HG03175 (cell line): ENCODE measurements around the gene ST7.
"Not testable (repeated sequence)": the region's sequence is repeated elsewhere in the genome, so short reads cannot be mapped to it uniquely, and the experiment has no call there.

Source experiments
- ATAC-seq: cut with Tn5 transposase; IDR thresholded peaks from one replicate; pipeline ENCODE4 v1.9.1; 2021; ENCODE audit warnings: mild to moderate bottlenecking, moderate library complexity; ENCODE audit not compliant: unreplicated experiment

The ST7 gene

GRCh38 chr7:116953372-116953905 is at the start of gene ST7:
ST7 (plus strand) TSS chr7:116953501; CDS start chr7:116953541, 40 bp downstream.
- peak; percentile 39 for ATAC-seq

GRCh38 chr7:116906391-116906790 is 46.9 kb upstream of the ST7 start:
- no peak for ATAC-seq

GRCh38 chr7:116910383-116910782 is 42.9 kb upstream of the ST7 start:
- ATAC-seq = no peak

GRCh38 chr7:116911801-116912200 is 41.5 kb upstream of the ST7 start:
- ATAC-seq = no peak

- no peak for ATAC-seq
Observed at GRCh38 chr7:116912269-116912909, 40.9 kb upstream of the ST7 start.

- no peak for ATAC-seq
Observed at GRCh38 chr7:116918704-116919103, 34.6 kb upstream of the ST7 start.

- no peak for ATAC-seq
Observed at GRCh38 chr7:116920359-116920758, 32.9 kb upstream of the ST7 start.

GRCh38 chr7:116922545-116922944 is 30.8 kb upstream of the ST7 start:
- no peak for ATAC-seq

GRCh38 chr7:116924741-116925140 is 28.6 kb upstream of the ST7 start:
- ATAC-seq = no peak

GRCh38 chr7:116929021-116929420 is 24.3 kb upstream of the ST7 start:
- no peak for ATAC-seq

- peak; percentile 83 for ATAC-seq
Observed at GRCh38 chr7:116929914-116930913, 23.1 kb upstream of the ST7 start.

- ATAC-seq = no peak
Observed at GRCh38 chr7:116932566-116932965, 20.7 kb upstream of the ST7 start.

- no peak for ATAC-seq
Observed at GRCh38 chr7:116933465-116933864, 19.8 kb upstream of the ST7 start.

- no peak for ATAC-seq
Observed at GRCh38 chr7:116934580-116934979, 18.7 kb upstream of the ST7 start.

GRCh38 chr7:116936844-116937243 is 16.5 kb upstream of the ST7 start:
- not testable (repeated sequence) for ATAC-seq

GRCh38 chr7:116938678-116939077 is 14.6 kb upstream of the ST7 start:
- no peak for ATAC-seq

- ATAC-seq = no peak
Observed at GRCh38 chr7:116940689-116941370, 12.5 kb upstream of the ST7 start.

- ATAC-seq = no peak
Observed at GRCh38 chr7:116942504-116942903, 10.8 kb upstream of the ST7 start.

- no peak for ATAC-seq
Observed at GRCh38 chr7:116948934-116949333, 4.4 kb upstream of the ST7 start.

GRCh38 chr7:116949941-116950801 is 3.1 kb upstream of the ST7 start:
- ATAC-seq = no peak
